SK-N-SH (cell line): ENCODE data around the gene SDCCAG8.

ENCODE experiments used
- CTCF ChIP-seq: fragments of 200-600 bp; sonication (generic); IDR thresholded peaks from 2 replicates; pipeline ENCODE4 v1.6.1; 2017; ENCODE audit warnings: antibody characterized with exemption, mild to moderate bottlenecking, moderate library complexity
- EZH2phosphoT487 ChIP-seq: fragments of 200-600 bp; sonication (generic); IDR thresholded peaks from 2 replicates; pipeline ENCODE4 v1.6.1; 2017; ENCODE audit warnings: low read depth, mixed run types, mild to moderate bottlenecking, antibody characterized with exemption, moderate library complexity, borderline replicate concordance
- FOXM1 ChIP-seq: IDR thresholded peaks from 2 replicates; pipeline ENCODE4 v1.4.0; 2012; ENCODE audit warnings: low read depth, mild to moderate bottlenecking
- NRF1 ChIP-seq: IDR thresholded peaks from 2 replicates; pipeline ENCODE4 v1.6.1; 2012; ENCODE audit warnings: low read depth, mild to moderate bottlenecking, low read length
- RAD21 ChIP-seq: IDR thresholded peaks from 2 replicates; pipeline ENCODE4 v1.6.1; 2012; ENCODE audit warnings: mild to moderate bottlenecking, low read length
- TCF12 ChIP-seq: IDR thresholded peaks from 2 replicates; pipeline ENCODE4 v1.4.0; 2012

DNA sequence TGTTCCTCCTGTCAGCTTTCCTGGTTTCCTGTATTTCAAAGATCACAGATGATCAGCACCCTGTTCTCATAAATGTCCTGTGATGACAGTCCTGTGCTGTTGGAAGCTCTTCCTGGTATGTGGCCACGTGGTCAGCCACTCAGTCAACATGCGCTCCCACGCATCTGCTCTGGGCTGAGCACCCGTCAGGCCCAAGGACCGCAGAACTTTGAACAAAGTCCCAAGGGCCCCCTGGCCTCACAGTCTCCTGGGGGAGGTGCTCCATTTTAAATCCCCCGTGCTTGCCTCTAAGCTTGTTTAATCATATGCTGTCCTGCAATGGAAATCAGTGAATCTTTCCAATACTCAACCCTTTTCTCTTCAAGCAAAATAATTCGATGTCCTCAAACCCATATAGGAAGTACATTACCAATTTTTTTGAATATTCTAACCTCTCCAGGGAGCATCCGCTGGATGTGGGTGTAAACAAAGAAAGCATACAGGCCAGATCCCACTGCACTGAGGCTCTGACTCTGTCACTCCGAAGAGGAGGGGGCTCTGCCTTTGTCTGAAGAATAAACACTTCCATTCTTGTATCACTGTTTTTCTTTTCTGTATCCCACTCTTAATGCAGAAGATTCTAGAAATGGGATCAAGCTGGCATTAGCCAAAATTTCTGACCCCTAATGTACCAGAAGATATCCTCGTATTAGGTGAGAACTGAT lies 250.3 kb downstream of the SDCCAG8 start:
- no peak for TF ChIP-seq CTCF
- TF ChIP-seq FOXM1, result no peak
- TF ChIP-seq NRF1, result no peak
- no peak for TF ChIP-seq RAD21
- TF ChIP-seq TCF12, result no peak
- no peak for TF ChIP-seq EZH2phosphoT487
